NCI-H1092 treated with DMSO at 0.1 percent for 48 hours (cell line): ENCODE results near the gene FYN.
A peak's percentile ranks its signal among the peaks of the same experiment; 100 is the strongest.

ENCODE experiments used
- DNase-seq: peaks from one replicate; lab custom pipeline; 2025; lab: John Stamatoyannopoulos, UW

FYN gene

DNA sequence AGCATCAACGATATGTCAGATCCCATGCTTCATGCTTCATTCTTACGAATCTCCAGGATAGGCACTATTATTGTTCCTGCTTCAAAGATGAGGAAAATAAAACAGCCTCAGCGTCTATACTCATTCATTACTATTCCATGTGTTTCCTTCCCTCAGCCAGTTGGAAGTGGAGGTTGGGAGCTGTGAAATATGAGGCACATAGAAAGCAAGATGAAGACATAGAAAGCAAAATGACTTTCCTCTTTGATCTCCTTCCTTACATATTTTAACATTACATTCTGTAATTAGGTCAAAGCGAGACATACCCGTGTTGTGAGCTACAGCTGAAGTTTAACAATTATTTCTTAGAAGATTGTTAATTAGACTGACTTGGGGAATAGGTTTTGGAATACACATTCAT is 125.4 kb downstream of the FYN start:
- DNase-seq, result no peak

DNA sequence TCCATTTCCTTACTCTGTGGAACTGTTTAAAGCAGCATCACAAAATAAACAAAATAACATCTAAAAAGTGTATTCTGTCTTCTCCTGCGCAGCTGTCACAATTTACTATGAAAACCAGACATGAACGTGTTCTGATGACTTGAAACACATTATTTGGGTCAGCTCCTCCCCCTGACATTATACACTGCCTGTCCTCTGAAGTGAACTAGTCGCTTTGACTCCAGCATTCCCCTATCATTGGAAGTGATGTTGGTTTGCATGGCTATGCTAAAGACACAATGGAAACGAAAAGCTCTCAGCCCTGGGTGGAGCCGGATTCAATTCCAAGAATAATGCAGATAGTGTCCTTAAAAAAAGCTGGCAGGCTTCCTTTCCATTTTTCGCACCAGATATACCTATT is 125.9 kb downstream of the FYN start:
- no peak for DNase-seq

DNA sequence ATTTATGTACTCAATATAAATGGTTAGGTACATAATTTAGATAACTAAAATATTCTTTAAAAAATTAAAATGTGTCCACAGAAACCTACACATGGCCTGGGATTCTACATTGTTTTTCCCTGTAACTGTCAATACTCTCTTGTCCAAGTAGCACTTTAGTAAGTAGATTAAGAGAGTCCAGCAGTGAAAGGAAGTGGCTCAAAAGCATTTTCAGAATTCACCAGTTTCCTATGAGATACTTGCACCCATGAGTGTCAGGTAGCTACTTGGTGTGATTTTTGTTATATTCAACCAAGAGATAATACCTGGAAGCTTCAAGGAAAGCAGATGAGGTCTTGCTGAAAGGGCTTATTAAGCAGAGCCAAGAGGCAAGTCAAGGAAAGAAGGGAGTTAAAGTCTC is 126.3 kb downstream of the FYN start:
- no peak for DNase-seq

- no peak for DNase-seq
Observed at GRCh38 chr6:111745636-111746035, 127.6 kb downstream of the FYN start.

- no peak for DNase-seq
Observed at GRCh38 chr6:111745186-111745585, 128.1 kb downstream of the FYN start.

- DNase-seq, result no peak
Observed at GRCh38 chr6:111743862-111744692, 129.2 kb downstream of the FYN start.

- DNase-seq, result no peak
Observed at GRCh38 chr6:111743360-111743759, 129.9 kb downstream of the FYN start.

GRCh38 chr6:111741177-111741952 is 131.9 kb downstream of the FYN start:
- no peak for DNase-seq

DNA sequence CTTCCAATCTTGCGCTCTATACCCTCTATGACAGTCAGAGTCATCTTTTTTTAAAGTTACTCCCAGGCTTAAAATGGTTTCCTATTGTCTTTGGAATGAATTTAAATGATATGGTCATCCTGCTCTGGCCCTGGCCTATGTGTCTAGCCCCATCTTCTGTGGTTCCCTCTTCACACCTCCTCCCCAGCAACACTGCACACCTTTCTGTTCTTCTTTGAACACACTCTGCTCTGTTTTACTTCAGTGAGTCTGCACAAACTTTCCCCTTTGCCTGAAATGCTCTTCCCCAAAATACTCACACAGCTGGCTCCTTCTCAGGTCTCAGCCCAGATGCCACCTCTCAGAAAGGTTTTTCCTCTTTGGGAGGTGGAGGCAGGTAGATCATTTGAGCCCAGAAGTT is 132.7 kb downstream of the FYN start:
- DNase-seq, result no peak

- DNase-seq, result no peak
Observed at GRCh38 chr6:111739257-111739696, 134.0 kb downstream of the FYN start.

DNA sequence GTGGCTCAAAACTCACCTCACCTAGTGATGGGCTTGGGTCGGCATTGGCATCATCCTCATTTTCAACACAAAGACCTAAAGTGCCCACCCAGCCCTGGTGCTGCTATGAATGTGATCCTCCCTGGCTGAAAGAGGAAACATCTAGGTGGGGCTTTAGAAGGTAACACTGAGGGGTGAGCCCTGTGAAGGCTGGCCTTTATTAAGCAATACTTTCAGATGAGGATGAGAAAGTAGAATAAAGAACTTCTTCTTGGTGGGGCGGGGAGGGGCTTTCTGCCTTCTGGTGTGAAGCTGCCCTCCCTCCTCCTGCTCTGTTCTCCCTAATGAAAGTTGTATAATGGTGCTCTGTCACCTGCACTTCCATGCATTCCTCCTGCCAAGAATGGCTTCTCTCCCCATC is 134.6 kb downstream of the FYN start:
- no peak for DNase-seq

DNA sequence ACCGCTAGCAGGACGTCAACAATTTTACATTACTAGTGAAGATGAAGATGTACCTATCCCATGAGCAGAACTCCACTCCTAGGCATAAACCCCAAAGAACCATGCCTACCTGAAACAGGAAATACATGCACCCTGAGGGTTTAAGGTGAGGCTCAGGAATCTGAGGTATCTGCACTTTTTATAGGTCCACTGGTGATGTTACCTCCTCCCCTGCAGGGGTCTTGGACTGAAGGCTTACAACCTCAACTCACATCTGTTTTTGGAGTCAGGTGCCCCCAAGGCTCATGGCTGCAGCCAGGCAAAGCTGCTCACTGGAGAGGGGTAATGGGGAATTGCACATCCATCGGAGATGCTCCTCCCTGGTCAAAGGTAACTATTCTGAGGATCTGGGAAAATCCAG is 135.1 kb downstream of the FYN start:
- DNase-seq, result no peak

- DNase-seq, result no peak
Observed at GRCh38 chr6:111737065-111737521, 136.2 kb downstream of the FYN start.

DNA sequence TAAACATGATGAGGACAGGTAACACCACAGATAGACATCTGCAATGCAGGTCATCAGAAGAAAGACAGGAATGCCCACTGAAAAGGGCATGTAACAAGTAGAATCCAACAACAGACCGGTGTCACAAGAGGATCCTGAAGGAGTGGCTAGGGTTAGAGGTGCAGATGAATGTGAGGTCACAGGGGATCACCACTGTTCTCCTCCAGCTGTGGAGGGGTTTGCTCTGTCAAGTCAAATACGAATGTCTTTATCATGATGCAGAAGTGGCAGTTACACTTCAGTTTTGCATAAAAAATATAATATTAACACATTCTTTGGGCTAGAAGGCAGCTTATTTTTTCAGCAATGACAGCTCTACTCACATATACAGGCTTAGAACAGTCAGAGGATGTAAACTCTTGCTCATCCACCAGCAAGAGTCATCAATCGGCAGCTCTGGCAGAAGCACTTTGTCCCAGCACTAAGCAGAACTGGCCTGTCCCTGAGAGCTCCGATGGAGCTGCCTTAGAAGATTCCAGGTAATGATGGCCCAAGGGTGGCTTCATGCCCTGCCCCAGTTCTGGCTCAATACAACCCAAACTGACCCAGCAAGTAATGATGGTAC is 137.1 kb downstream of the FYN start:
- DNase-seq, result no peak

GRCh38 chr6:111734068-111735061 is 138.9 kb downstream of the FYN start:
- no peak for DNase-seq

GRCh38 chr6:111732390-111732789 is 140.9 kb downstream of the FYN start:
- DNase-seq, result no peak

- no peak for DNase-seq
Observed at GRCh38 chr6:111731456-111732195, 141.6 kb downstream of the FYN start.

- DNase-seq, result peak; percentile 24
Observed at GRCh38 chr6:111730864-111731263, 142.4 kb downstream of the FYN start.

DNA sequence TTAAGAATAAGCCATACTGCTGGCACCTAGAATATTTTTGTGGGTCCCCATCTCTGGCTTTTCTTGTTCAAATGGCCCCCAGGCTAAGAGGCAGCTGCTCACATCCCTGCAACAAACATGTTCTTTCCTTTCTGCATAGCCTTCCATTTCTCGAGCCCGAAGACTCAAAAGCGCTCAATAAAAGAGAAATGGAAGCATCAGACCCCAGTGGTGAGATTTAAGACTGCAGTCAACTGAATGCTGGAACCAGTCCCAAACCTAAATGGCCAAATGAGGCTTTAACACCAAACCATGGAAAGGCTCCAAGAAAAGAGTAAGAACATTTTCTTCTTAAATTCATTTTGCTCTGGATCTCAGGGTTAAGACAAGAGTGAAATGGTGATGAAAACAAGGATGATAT is 145.4 kb downstream of the FYN start:
- no peak for DNase-seq

GRCh38 chr6:111727041-111727440 is 146.2 kb downstream of the FYN start:
- no peak for DNase-seq
